Measurements from ENCODE around the gene DENND1A.

- TF ChIP-seq POLR2A (IDR thresholded peaks at IDR 0.05) (no peak), CTCF (IDR thresholded peaks at IDR 0.05) (no peak)
Measured at GRCh38 chr9:123542435-123543225, 387.3 kb downstream of the DENND1A start.
